HG02970 (cell line): ENCODE measurements around the gene PKD1.

Experiments used
- ATAC-seq: cut with Tn5 transposase; IDR thresholded peaks from one replicate; pipeline ENCODE4 v1.9.1; 2021; ENCODE audit warnings: mild to moderate bottlenecking, moderate library complexity, moderate number of reproducible peaks; ENCODE audit not compliant: unreplicated experiment, low FRiP score

The PKD1 gene

GRCh38 chr16:2039274-2040031 is 96.2 kb downstream of the PKD1 start:
- ATAC-seq: no peak
